Measurements from ENCODE around the gene ESPN.

ESPN gene

GRCh38 chr1:6496890-6497214, 72.3 kb downstream of the ESPN start:
- Histone ChIP-seq H4K20me1 (ENCODE audit: insufficient read depth, low read length) (0 out of 2 replicates have a peak, but pooled peaks cover 2% of the 10 kb centered on the region), H3K79me2 (ENCODE audit: insufficient read depth, low read length) (no peaks in the 10 kb centered on the region), H3K4me3 (ENCODE audit: low read depth in 1 of 2, low read length in 2 of 2) (peak overlapping the region in 1 of 2 experiments; percentile 29; a peak in 2 of 4 replicates), H3K4me1 (ENCODE audit: insufficient read depth, low read length) (peaks cover 28% of the 10 kb centered on the region), H2AFZ (ENCODE audit: low read depth, low read length) (no peak overlapping the region), H3K4me2 (ENCODE audit: insufficient read depth, low read length) (peak overlapping the region; percentile 100), H3K27me3 (ENCODE audit: insufficient read depth, low read length, poor library complexity) (peaks cover 11% of the 10 kb centered on the region), H3K27ac (ENCODE audit: low read length) (no peak overlapping the region), H3K9me3 (ENCODE audit: insufficient read depth, low read length, severe bottlenecking) (no peaks in the 10 kb centered on the region), H3K36me3 (ENCODE audit: insufficient read depth, low read length) (no peaks in the 10 kb centered on the region), H3K9ac (ENCODE audit: low read depth, low read length) (peak overlapping the region; percentile 27; the same call in 1 of the 2 replicates)
- ATAC-seq (ENCODE audit: insufficient read depth, low read depth) (no peak), DNase-seq (no peak)
- TF ChIP-seq CTCF (IDR thresholded peaks at IDR 0.05; ENCODE audit: borderline replicate concordance, extremely low read depth, low read length, poor library complexity, severe bottlenecking), result no peak
- TF ChIP-seq EZH2 (IDR thresholded peaks at IDR 0.05; ENCODE audit: borderline replicate concordance, low read depth, low read length, severe bottlenecking), result no peak

GRCh38 chr1:6497215-6497866, 72.8 kb downstream of the ESPN start:
- peak overlapping the region; percentile 54 for H3K9ac ChIP-seq (ENCODE audit: low read depth, low read length)
- peaks cover 23% of the 10 kb centered on the region for H3K4me1 ChIP-seq (ENCODE audit: insufficient read depth, low read length)
- H3K4me3 ChIP-seq (ENCODE audit: low read depth in 1 of 2, low read length in 2 of 2), result peak overlapping the region; percentile 32 to 72; a peak in 3 of 4 replicates
- H4K20me1 ChIP-seq (ENCODE audit: insufficient read depth, low read length), result 0 out of 2 replicates have a peak, but pooled peaks cover 2% of the 10 kb centered on the region
- H3K36me3 ChIP-seq (ENCODE audit: insufficient read depth, low read length), result no peaks in the 10 kb centered on the region
- H3K27ac ChIP-seq (ENCODE audit: low read length), result no peak overlapping the region
- H2AFZ ChIP-seq (ENCODE audit: low read depth, low read length), result peak overlapping the region; percentile 68
- ATAC-seq (ENCODE audit: insufficient read depth, low read depth) (peak; percentile 74), DNase-seq (peak; percentile 60)
- H3K9me3 ChIP-seq (ENCODE audit: insufficient read depth, low read length, severe bottlenecking), result no peaks in the 10 kb centered on the region
- H3K79me2 ChIP-seq (ENCODE audit: insufficient read depth, low read length), result no peaks in the 10 kb centered on the region
- peaks cover 11% of the 10 kb centered on the region for H3K27me3 ChIP-seq (ENCODE audit: insufficient read depth, low read length, poor library complexity)
- TF ChIP-seq EZH2 (IDR thresholded peaks at IDR 0.05; ENCODE audit: borderline replicate concordance, low read depth, low read length, severe bottlenecking), result peak; percentile 51
- TF ChIP-seq CTCF (IDR thresholded peaks at IDR 0.05; ENCODE audit: borderline replicate concordance, extremely low read depth, low read length, poor library complexity, severe bottlenecking), result no peak
- H3K4me2 ChIP-seq (ENCODE audit: insufficient read depth, low read length), result peak overlapping the region; percentile 100

GRCh38 chr1:6497867-6498575, 73.4 kb downstream of the ESPN start:
- ATAC-seq (ENCODE audit: insufficient read depth, low read depth) (no peak), DNase-seq (no peak)
- no peak overlapping the region for H3K27ac ChIP-seq (ENCODE audit: low read length)
- peak overlapping the region; percentile 54 for H3K9ac ChIP-seq (ENCODE audit: low read depth, low read length)
- peak overlapping the region; percentile 100 for H3K4me2 ChIP-seq (ENCODE audit: insufficient read depth, low read length)
- no peaks in the 10 kb centered on the region for H3K79me2 ChIP-seq (ENCODE audit: insufficient read depth, low read length)
- TF ChIP-seq EZH2 (IDR thresholded peaks at IDR 0.05; ENCODE audit: borderline replicate concordance, low read depth, low read length, severe bottlenecking) (no peak), CTCF (IDR thresholded peaks at IDR 0.05; ENCODE audit: borderline replicate concordance, extremely low read depth, low read length, poor library complexity, severe bottlenecking) (no peak)
- H4K20me1 ChIP-seq (ENCODE audit: insufficient read depth, low read length), result 0 out of 2 replicates have a peak, but pooled peaks cover 2% of the 10 kb centered on the region
- H2AFZ ChIP-seq (ENCODE audit: low read depth, low read length), result peak overlapping the region; percentile 68
- H3K27me3 ChIP-seq (ENCODE audit: insufficient read depth, low read length, poor library complexity), result peaks cover 11% of the 10 kb centered on the region
- peak overlapping the region; percentile 32 to 72; a peak in 3 of 4 replicates for H3K4me3 ChIP-seq (ENCODE audit: low read depth in 1 of 2, low read length in 2 of 2)
- no peaks in the 10 kb centered on the region for H3K36me3 ChIP-seq (ENCODE audit: insufficient read depth, low read length)
- no peaks in the 10 kb centered on the region for H3K9me3 ChIP-seq (ENCODE audit: insufficient read depth, low read length, severe bottlenecking)
- H3K4me1 ChIP-seq (ENCODE audit: insufficient read depth, low read length), result peaks cover 22% of the 10 kb centered on the region
